HG03439 (cell line): ENCODE results near the gene TBC1D22A.

Source experiments
- ATAC-seq: cut with Tn5 transposase; IDR thresholded peaks from one replicate; pipeline ENCODE4 v1.9.1; 2021; ENCODE audit warnings: mild to moderate bottlenecking, moderate library complexity; ENCODE audit not compliant: unreplicated experiment

Gene TBC1D22A

GRCh38 chr22:47018010-47018910 is 255.8 kb downstream of the TBC1D22A start:
- ATAC-seq: no peak

GRCh38 chr22:47019012-47019790 is 256.8 kb downstream of the TBC1D22A start:
- no peak for ATAC-seq

DNA sequence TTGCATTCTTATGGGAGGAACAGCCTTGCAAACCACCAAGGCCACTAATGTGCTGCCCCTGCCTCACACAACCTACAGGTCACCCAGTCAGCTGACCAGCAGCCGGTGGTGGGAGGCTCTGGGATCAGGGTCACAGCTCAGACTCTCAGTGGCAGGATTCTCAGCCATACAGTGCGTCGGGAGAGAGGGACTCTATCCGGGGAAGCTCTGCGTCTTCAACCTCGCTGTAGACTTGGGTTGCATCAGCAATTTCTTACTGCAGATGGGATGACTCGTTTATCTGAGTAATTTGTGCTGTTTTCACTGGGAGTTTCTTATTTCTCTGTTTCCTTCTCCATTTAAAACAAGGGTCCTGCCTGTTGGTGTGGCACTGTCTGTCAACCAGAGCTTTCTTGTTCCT is 257.7 kb downstream of the TBC1D22A start:
- ATAC-seq: no peak

- ATAC-seq: no peak
Observed at GRCh38 chr22:47021371-47022074, 259.1 kb downstream of the TBC1D22A start.

- no peak for ATAC-seq
Observed at GRCh38 chr22:47022075-47022473, 259.6 kb downstream of the TBC1D22A start.

DNA sequence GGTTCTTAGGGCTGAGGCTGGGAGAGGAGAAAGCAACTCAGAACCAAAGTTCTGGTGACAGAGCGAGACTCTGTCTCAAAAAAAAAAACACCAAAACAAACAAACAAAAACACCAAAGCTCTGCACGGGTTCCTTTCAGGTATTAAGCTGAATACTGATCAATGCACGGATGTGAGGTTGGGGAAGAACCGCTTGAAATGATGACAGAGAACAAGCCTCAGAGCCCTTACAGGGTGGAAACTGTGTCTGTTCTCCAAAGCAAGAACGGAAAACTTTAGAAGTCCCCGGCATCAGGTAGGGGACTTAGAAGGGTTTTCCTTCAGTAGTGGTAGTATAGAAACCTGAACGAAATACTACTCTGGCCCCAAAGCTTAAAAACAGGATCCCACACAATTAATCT is 260.0 kb downstream of the TBC1D22A start:
- no peak for ATAC-seq

DNA sequence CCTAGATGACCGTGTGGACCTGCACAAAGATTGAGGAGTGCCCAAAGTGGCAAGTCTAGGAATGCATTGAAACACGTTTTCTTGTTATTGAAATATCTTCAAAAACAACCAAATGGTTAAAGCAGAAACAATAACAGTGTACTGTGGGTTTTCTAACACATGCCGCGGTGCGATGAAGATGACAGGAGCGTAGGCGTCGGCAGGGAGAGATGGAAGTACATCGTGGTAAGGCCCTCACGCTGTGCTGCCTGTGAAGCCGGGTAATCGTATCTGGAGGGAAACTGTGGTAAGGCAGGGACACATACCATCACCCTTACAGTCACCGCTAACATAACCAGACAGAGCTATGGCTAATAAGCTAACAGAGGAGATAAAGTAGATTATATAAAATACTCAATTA is 261.4 kb downstream of the TBC1D22A start:
- ATAC-seq: no peak

DNA sequence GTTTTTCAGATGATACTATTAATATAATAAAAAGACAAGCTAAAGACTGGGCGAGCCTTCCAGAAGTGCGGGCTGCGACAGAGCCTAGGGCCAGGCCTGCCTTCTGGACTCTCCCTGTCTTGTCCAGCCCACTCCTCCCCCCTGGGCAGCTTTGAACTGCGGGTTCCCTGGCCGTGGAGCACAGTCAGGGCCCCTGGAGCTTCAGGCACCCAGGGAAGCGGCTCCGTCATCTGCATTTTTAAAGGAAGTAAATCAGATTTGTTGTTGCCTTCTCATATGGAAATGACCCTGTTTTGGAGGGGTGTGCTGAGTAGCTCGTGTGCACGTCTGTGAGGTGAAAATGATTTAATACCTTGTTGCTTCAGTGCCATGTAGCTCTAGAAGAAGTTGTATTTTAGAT is 265.3 kb downstream of the TBC1D22A start:
- no peak for ATAC-seq

- no peak for ATAC-seq
Observed at GRCh38 chr22:47029244-47030074, 267.0 kb downstream of the TBC1D22A start.

GRCh38 chr22:47030143-47030661 is 267.8 kb downstream of the TBC1D22A start:
- ATAC-seq: no peak

DNA sequence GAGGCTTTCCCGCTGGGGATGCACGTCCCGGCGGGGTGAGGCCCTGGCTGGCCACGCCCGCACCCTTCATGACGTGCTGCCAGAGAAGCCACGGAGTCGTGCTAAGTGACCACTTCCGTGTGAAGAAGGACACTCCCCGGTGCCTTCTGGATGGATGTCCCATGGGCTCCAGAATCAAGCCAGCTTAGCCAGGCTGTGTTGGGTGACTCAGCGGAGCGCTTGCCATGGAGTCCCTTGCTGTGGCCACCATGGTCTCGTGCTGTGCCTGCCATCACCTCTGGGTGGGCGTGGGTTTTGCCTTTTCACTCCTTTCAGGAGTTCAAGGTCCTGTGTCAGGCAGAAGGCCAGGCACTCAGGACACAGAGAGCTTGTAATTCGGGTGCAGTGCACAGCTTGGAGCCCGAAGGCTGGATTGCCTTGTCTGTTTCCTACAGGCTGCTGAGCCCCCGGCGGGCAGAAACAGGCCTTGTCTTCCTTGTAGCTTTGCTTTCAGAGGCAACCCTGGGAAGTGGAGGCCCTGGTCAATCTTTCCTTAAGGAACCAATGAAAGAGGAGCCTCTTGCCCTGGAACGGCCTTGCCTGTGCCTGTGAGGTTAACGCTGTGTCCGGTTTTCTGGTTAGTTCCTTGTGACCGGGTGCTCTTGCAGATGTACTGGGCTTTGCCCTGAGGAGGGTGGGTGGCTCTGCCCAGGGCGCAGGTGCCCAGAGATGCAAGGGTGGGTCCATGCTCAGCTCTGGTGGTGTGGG is 268.6 kb downstream of the TBC1D22A start:
- no peak for ATAC-seq

DNA sequence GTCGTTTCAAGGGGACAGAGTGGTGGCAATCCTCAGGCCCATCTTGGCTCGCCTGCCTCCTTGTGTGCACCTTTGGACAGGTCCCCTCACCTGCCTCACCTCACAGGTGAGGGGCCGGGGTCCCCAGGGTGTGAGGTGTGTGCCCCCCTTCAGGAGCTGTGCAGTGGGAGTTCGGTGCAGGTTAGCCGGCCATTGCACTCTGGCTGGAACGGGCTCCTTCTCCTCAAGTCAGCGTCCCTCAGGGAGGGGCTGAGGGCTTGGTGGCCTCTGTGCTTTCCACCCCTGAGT is 269.1 kb downstream of the TBC1D22A start:
- ATAC-seq: no peak

DNA sequence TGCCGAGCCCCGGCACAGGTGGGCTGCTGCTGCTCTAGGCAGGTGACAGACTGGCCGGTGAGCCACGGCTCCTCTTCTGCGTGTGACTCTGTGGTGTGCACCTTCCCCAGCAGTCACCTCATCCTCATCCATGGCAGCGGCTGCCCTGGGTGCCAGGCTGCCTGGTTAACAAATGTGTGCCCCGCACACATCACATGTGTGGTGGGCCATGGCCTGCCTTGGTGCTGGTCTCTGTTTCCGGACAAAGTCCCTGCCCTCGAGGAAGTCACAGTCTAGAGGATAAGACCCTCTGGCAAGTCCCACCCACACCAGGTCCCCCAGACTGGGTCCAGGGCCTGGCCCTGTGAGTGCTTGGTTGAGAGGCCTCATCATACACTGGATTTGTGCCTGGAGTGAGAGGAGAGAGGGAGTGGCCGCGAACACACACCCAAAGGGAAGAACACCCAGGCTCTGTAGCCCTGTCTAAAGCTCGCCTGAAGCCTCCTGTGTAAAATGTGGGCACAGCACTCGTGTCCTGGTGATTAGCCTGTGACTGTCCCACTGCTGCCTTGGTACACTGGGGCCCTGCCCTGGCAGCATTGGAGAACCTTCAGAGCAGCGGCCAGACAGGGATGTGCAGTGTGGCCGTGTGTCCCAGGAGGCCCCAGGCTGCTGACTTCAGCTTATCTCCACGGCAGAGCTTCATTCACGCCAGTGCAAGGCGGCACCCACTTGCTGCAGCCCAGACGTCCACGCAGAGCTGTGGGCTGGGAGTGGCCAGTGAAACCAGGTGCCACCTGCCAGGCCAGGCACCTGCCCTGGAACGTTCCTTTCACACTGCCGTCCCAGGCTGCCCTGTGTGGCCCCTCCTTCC is 269.9 kb downstream of the TBC1D22A start:
- no peak for ATAC-seq

GRCh38 chr22:47032956-47033647 is 270.7 kb downstream of the TBC1D22A start:
- no peak for ATAC-seq

GRCh38 chr22:47033648-47034000 is 271.2 kb downstream of the TBC1D22A start:
- no peak for ATAC-seq

DNA sequence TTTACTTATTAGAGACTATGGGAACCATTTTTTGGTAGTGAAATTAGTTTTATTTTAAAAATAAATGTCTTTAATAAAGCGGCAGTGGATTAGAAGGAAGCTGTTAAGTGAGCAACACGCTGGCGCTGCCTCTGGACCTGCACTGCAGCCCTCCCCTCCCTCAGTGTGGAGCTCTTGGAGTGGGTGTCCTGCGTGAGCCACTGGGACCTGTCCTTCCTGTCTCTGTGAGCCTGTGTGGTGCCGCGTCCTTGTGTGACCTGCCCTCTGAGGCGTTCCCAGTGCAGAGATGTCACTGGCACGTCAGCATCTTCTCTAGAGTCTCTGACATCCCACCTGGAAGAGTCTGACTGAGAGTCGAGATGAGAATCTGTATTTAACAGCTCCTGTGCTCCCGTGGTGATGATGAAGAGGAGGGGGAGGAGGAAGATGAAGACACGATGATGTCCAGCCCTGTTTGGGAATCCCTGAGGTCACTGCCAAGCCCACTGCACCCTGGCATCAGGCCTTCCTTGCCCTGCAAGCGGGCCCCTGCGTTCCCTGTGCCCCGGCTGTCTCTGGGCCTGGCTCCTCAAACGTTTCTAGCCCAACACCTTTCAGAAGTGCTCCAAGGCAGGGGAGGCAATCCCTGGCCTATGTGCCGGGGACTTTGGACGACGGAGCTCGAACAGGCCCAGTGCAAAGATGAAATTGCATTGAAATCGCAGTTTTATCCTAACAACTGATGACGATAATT is 271.8 kb downstream of the TBC1D22A start:
- no peak for ATAC-seq

GRCh38 chr22:47034905-47035419 is 272.5 kb downstream of the TBC1D22A start:
- no peak for ATAC-seq
